GM12878 (cell line): ENCODE data around the gene ATG4B. TPM values are rescaled to one million over a fixed set of nuclear protein-coding genes. Genes with fewer than 3 reads are reported as not detected.

Experiments used
- ATAC-seq: fragments of 200-7000 bp; cut with Tn5 transposase; 3 replicates; pipeline ENCODE4 v1.9.1; 2020; ENCODE audit warnings: mild to moderate bottlenecking, moderate library complexity
- BruUV-seq: library from RNA; stranded (reverse); fragments of 400-500 nt; replicated peaks from 2 replicates; lab custom pipeline; 2021; lab: Mats Ljungman, UMichigan
- CTCF ChIA-PET: fragments of 300-600 bp; sonication (Branson Sonifier 250); formaldehyde crosslinking; extraction: SDS; loops from one replicate; lab custom pipeline; 2021; ENCODE audit warnings: inconsistent platforms; lab: Yijun Ruan, JAX
- POLR2A ChIA-PET: fragments of 350-600 bp; formaldehyde crosslinking; extraction: SDS; loops from one replicate; lab custom pipeline; 2021; ENCODE audit warnings: inconsistent platforms; lab: Charles Lee
- RAD21 ChIA-PET: fragments of 300-600 bp; sonication (Branson Sonifier 250); formaldehyde crosslinking; loops from one replicate; lab custom pipeline; 2023; ENCODE audit warnings: antibody characterized with exemption; ENCODE audit not compliant: unreplicated experiment; lab: Charles Lee
- SMC1A ChIA-PET: fragments of 300-600 bp; sonication (Branson Sonifier 250); formaldehyde crosslinking; loops from one replicate; lab custom pipeline; 2023; ENCODE audit not compliant: unreplicated experiment, uncharacterized antibody; lab: Charles Lee
- DNase-seq: peaks from one replicate; pipeline ENCODE4 v3.0.0-alpha.2; 2011; ENCODE audit warnings: low read depth, low spot score
- FAIRE-seq: peaks from 3 replicates; lab custom pipeline; 2011; peaks lifted over from hg19 to GRCh38; lab: Jason Lieb, UNC
- H2AFZ ChIP-seq: 2 replicates; pipeline ENCODE4 v1.6.0; 2011; ENCODE audit warnings: low read depth, low read length, control low read depth; ENCODE audit not compliant: control insufficient read depth
- H3K27ac ChIP-seq: 2 replicates; pipeline ENCODE4 v1.5.1; 2011; ENCODE audit warnings: control low read depth; ENCODE audit not compliant: control insufficient read depth, insufficient read depth
- H3K27me3 ChIP-seq, 2 experiments: replicated peaks in 1 of 2; 2 replicates each; pipeline versions ENCODE4 v1.6.0 to v1.6.1; 2011; ENCODE audit warnings: low read length in 1 of 2; ENCODE audit not compliant: control insufficient read depth in 2 of 2, insufficient read depth in 2 of 2
- H3K36me3 ChIP-seq, 2 experiments: 2 replicates each; pipeline ENCODE4 v1.5.1; 2011; ENCODE audit warnings: low read length in 1 of 2; ENCODE audit not compliant: control insufficient read depth in 2 of 2, insufficient read depth in 2 of 2
- H3K4me1 ChIP-seq: 2 replicates; pipeline ENCODE4 v1.6.1; 2011; ENCODE audit warnings: mild to moderate bottlenecking, low read length, moderate library complexity, mixed read lengths; ENCODE audit not compliant: control insufficient read depth, insufficient read depth
- H3K4me2 ChIP-seq: 2 replicates; pipeline ENCODE4 v1.6.0; 2011; ENCODE audit warnings: control low read depth; ENCODE audit not compliant: control insufficient read depth, insufficient read depth
- H3K4me3 ChIP-seq: fragments of 200-600 bp; sonication (generic); 2 replicates; pipeline ENCODE4 v1.5.1; 2016
- H3K79me2 ChIP-seq: 2 replicates; pipeline ENCODE4 v1.6.0; 2011; ENCODE audit warnings: low read length; ENCODE audit not compliant: control insufficient read depth, insufficient read depth
- H3K9ac ChIP-seq: 2 replicates; pipeline ENCODE4 v1.8.0; 2011; ENCODE audit warnings: low read length, control low read depth, mixed read lengths; ENCODE audit not compliant: control insufficient read depth, insufficient read depth
- H3K9me3 ChIP-seq: replicated peaks from 3 replicates; pipeline ENCODE4 v1.5.1; 2011; ENCODE audit warnings: mild to moderate bottlenecking, low read length; ENCODE audit not compliant: control insufficient read depth, insufficient read depth
- H4K20me1 ChIP-seq: 2 replicates; pipeline ENCODE4 v1.6.0; 2011; ENCODE audit not compliant: control insufficient read depth, insufficient read depth
- DPF2 ChIP-seq: fragments of 450-650 bp; IDR thresholded peaks from 2 replicates; pipeline ENCODE4 v1.6.1; 2017; ENCODE audit warnings: mild to moderate bottlenecking
- ETV6 ChIP-seq, 2 experiments: fragments of 450-650 bp in 1 of 2; IDR thresholded peaks in 1 of 2; conservative IDR thresholded peaks in 1 of 2; 2 replicates each; pipeline ENCODE4 v1.6.1; 2014; ENCODE audit warnings: antibody characterized with exemption in 1 of 2, borderline replicate concordance in 1 of 2, low read depth in 1 of 2, mild to moderate bottlenecking in 1 of 2, moderate library complexity in 1 of 2
- HDAC2 ChIP-seq: fragments of 200-600 bp; sonication (generic); IDR thresholded peaks from 2 replicates; pipeline ENCODE4 v1.6.1; 2017
- IKZF2 ChIP-seq, 2 experiments: fragments of 450-650 bp; IDR thresholded peaks; 2 replicates each; pipeline ENCODE4 v1.6.1; 2017; ENCODE audit warnings: mild to moderate bottlenecking in 2 of 2, moderate library complexity in 2 of 2
- WGBS: methylation state at CpG from one replicate; pipeline ENCODE4 v1.1.6; 2016; ENCODE audit warnings: low lambda C conversion rate; ENCODE audit not compliant: insufficient replicate concordance, insufficient coverage; ENCODE audit errors: missing lambda C conversion rate; 5-methylcytosine and 5-hydroxymethylcytosine counted together
- in situ Hi-C: fragments of 300-500 bp; cut with MboI; formaldehyde crosslinking; loops from 9 replicates; pipeline ENCODE4 v1.14.3; 2018; ENCODE audit warnings: mixed read lengths
- intact Hi-C: fragments of 100-400 bp; cut with micrococcal nuclease; formaldehyde crosslinking; loops from one replicate; pipeline ENCODE4 v1.14.2; 2022; ENCODE audit not compliant: unreplicated experiment
- polyA plus RNA-seq, 11 experiments: library from polyadenylated mRNA; depleted of rRNA in 4 of 11; unstranded in 6 of 11; stranded (reverse) in 5 of 11; fragments of >200 nt; fragmentation: Nextera tagmentation in 4 of 11; fragmentation: Illumina TruSeq in 1 of 11; extraction: Ambion mirVana in 4 of 11; extraction: Trizol in 1 of 11; gene quantifications; 1 replicate in 1 of 11; 2 replicates in 10 of 11; pipeline versions ENCODE4 v1.2.1 to v1.2.3, GENCODE V29; 2011 to 2016; ENCODE audit warnings: inconsistent platforms in 2 of 11, missing spikeins in 2 of 11, low read depth in 1 of 11
- total RNA-seq, 4 experiments: library from RNA; depleted of rRNA in 3 of 4; stranded (reverse); fragments of >200 nt in 3 of 4; fragmentation: Illumina TruSeq in 1 of 4; extraction: Trizol in 1 of 4; gene quantifications; 2 replicates each; pipeline versions ENCODE4 v1.2.1 to v1.2.3, GENCODE V29; 2013 to 2021
- TF ChIP-seq, protein P1 (sequence below): IDR thresholded peaks from 2 replicates; pipeline ENCODE4 v1.6.1; 2011; ENCODE audit warnings: borderline replicate concordance, low read depth, mild to moderate bottlenecking, moderate library complexity, mixed read lengths, low read length; ENCODE audit not compliant: insufficient read depth; ENCODE audit errors: extremely low read length
- TF ChIP-seq, protein P2 (sequence below): IDR thresholded peaks from 2 replicates; pipeline ENCODE4 v1.6.1; 2012; ENCODE audit warnings: mild to moderate bottlenecking, low read depth, low read length
- TF ChIP-seq, protein P3 (sequence below): fragments of 450-650 bp; formaldehyde crosslinking; IDR thresholded peaks from 2 replicates; pipeline ENCODE4 v1.4.0; 2022; ENCODE audit warnings: mild to moderate bottlenecking, moderate library complexity
- TF ChIP-seq, protein P4 (sequence below), 3 experiments: IDR thresholded peaks in 2 of 3; conservative IDR thresholded peaks in 1 of 3; 2 replicates each; pipeline ENCODE4 v1.5.1; 2011; ENCODE audit warnings: low read depth in 3 of 3, low read length in 3 of 3, mild to moderate bottlenecking in 3 of 3, control low read depth in 2 of 3, moderate library complexity in 2 of 3, inconsistent platforms in 1 of 3, mixed read lengths in 1 of 3; ENCODE audit not compliant: control insufficient read depth in 2 of 3, insufficient read depth in 1 of 3; ENCODE audit errors: extremely low read depth in 1 of 3

Gene ATG4B
- total and polyA plus RNA-seq, 10 of the 15 experiments (the other 5 are each of a cell fraction or from before 2014, with no cell fraction given), result 5.8 to 84.1 (median 64.9) TPM

DNA sequence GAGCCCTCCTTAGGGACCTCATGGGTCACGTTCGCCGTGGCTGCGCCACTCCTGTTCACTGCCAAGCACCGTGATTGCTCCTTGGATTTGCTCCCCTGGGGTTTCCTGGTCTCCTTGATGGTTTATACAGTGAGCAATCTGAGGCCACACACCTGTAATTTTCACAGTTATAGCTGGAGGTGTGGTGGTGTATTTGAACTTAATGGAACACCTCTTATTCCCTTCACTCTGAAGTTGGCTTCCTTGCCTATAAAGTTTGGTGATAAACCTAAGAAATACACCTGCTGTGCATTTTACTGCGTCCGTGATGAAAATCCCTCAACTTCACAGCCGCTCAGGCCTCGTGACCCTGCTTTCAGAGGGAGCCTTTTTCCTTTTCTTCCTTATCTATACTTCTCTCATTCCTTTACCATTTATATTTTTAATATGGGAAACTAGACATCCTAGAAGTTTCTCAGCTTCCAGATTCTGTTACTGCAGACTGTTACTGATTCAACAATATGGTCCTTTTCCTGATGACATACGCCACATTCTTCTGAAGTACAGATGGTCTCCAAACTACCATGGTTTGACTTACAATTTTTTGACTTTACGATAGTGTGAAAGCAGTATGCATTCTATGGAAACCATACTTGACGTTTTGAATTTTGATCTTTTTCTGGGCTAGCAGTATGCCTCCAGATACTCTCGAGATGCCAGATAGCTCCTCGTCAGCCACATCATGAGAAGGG is 8.6 kb downstream of the ATG4B start (continued):
- no peak for TF ChIP-seq ETV6 (conservative IDR thresholded peaks at IDR 0.05 in 1 of 2, IDR thresholded peaks at IDR 0.05 in 1 of 2; ENCODE audit: borderline replicate concordance in 1 of 2, low read depth in 1 of 2)
- TF ChIP-seq, protein P1, sequence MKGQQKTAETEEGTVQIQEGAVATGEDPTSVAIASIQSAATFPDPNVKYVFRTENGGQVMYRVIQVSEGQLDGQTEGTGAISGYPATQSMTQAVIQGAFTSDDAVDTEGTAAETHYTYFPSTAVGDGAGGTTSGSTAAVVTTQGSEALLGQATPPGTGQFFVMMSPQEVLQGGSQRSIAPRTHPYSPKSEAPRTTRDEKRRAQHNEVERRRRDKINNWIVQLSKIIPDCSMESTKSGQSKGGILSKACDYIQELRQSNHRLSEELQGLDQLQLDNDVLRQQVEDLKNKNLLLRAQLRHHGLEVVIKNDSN, result no peak

DNA sequence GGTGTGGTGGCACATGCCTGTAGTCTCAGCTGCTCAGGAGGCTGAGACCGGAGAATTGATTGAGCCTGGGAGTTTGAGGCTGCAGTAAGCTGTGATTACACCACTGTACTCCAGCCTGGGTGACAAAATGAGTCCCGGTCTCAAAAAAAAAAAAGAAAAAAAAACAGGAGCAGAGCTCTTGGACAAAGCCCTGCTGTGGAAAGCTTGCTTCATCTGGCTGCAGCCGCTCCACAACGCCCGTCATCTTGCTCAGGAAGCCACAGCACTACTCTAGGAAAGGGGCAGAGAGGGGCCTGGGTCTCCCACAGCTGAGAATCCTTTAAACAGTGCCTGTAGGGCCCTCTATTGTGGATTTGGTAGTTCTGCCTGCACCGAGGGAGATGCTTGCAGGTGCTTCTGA is 11.0 kb downstream of the ATG4B start:
- Histone ChIP-seq H2AFZ (no peak overlapping the region), H3K9me3 (no peaks in the 10 kb centered on the region), H3K4me2 (no peak overlapping the region), H3K27me3 (no peaks in the 10 kb centered on the region), H3K27ac (no peak overlapping the region), H4K20me1 (no peaks in the 10 kb centered on the region; the same call in 1 of the 2 replicates), H3K79me2 (peaks cover 17% of the 10 kb centered on the region), H3K9ac (no peak overlapping the region), H3K36me3 (peaks cover 6 to 14% of the 10 kb centered on the region in 2 experiments), H3K4me1 (no peaks in the 10 kb centered on the region), H3K4me3 (no peak overlapping the region)
- 78% methylated on average over 6 of the region's 6 CpGs for WGBS
- DNase-seq (no peak), ATAC-seq (no peak), FAIRE-seq (no peak)
- CTCF ChIA-PET, result interaction anchor here (0.6 to 1.5 kb wide), 3 partner anchors 11 to 647 kb away, joined by 3 read pairs; no protein-coding TSS in a partner anchor
- intact Hi-C loops, result no loop called here
- SMC1A ChIA-PET, result interaction anchor here (1.4 kb wide), 1 partner anchor 10 kb away, joined by 4 read pairs; no protein-coding TSS in a partner anchor
- in situ Hi-C loops, result no loop called here
- POLR2A ChIA-PET, result interaction anchor here (0.5 to 0.6 kb wide), 3 partner anchors 10 to 394 kb away, joined by 3 to 4 read pairs (median 3); no protein-coding TSS in a partner anchor
- RAD21 ChIA-PET, result no interaction called here
- BruUV-seq, result no TSS peak
- TF ChIP-seq DPF2, result no peak
- TF ChIP-seq, protein P2, sequence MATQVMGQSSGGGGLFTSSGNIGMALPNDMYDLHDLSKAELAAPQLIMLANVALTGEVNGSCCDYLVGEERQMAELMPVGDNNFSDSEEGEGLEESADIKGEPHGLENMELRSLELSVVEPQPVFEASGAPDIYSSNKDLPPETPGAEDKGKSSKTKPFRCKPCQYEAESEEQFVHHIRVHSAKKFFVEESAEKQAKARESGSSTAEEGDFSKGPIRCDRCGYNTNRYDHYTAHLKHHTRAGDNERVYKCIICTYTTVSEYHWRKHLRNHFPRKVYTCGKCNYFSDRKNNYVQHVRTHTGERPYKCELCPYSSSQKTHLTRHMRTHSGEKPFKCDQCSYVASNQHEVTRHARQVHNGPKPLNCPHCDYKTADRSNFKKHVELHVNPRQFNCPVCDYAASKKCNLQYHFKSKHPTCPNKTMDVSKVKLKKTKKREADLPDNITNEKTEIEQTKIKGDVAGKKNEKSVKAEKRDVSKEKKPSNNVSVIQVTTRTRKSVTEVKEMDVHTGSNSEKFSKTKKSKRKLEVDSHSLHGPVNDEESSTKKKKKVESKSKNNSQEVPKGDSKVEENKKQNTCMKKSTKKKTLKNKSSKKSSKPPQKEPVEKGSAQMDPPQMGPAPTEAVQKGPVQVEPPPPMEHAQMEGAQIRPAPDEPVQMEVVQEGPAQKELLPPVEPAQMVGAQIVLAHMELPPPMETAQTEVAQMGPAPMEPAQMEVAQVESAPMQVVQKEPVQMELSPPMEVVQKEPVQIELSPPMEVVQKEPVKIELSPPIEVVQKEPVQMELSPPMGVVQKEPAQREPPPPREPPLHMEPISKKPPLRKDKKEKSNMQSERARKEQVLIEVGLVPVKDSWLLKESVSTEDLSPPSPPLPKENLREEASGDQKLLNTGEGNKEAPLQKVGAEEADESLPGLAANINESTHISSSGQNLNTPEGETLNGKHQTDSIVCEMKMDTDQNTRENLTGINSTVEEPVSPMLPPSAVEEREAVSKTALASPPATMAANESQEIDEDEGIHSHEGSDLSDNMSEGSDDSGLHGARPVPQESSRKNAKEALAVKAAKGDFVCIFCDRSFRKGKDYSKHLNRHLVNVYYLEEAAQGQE, result no peak
- TF ChIP-seq IKZF2 (IDR thresholded peaks at IDR 0.05), result no peak
- TF ChIP-seq, protein P3, sequence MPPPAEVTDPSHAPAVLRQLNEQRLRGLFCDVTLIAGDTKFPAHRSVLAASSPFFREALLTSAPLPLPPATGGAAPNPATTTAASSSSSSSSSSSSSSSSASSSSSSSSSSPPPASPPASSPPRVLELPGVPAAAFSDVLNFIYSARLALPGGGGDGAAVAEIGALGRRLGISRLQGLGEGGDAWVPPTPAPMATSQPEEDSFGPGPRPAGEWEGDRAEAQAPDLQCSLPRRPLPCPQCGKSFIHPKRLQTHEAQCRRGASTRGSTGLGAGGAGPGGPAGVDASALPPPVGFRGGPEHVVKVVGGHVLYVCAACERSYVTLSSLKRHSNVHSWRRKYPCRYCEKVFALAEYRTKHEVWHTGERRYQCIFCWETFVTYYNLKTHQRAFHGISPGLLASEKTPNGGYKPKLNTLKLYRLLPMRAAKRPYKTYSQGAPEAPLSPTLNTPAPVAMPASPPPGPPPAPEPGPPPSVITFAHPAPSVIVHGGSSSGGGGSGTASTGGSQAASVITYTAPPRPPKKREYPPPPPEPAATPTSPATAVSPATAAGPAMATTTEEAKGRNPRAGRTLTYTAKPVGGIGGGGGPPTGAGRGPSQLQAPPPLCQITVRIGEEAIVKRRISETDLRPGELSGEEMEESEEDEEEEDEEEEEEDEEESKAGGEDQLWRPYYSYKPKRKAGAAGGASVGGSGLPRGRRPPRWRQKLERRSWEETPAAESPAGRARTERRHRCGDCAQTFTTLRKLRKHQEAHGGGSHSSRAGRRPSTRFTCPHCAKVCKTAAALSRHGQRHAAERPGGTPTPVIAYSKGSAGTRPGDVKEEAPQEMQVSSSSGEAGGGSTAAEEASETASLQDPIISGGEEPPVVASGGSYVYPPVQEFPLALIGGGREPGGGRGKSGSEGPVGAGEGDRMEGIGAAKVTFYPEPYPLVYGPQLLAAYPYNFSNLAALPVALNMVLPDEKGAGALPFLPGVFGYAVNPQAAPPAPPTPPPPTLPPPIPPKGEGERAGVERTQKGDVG (CRISPR knock-in tag), result no peak
- no peak for TF ChIP-seq HDAC2
- TF ChIP-seq, protein P4, sequence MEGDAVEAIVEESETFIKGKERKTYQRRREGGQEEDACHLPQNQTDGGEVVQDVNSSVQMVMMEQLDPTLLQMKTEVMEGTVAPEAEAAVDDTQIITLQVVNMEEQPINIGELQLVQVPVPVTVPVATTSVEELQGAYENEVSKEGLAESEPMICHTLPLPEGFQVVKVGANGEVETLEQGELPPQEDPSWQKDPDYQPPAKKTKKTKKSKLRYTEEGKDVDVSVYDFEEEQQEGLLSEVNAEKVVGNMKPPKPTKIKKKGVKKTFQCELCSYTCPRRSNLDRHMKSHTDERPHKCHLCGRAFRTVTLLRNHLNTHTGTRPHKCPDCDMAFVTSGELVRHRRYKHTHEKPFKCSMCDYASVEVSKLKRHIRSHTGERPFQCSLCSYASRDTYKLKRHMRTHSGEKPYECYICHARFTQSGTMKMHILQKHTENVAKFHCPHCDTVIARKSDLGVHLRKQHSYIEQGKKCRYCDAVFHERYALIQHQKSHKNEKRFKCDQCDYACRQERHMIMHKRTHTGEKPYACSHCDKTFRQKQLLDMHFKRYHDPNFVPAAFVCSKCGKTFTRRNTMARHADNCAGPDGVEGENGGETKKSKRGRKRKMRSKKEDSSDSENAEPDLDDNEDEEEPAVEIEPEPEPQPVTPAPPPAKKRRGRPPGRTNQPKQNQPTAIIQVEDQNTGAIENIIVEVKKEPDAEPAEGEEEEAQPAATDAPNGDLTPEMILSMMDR (IDR thresholded peaks at IDR 0.05 in 2 of 3, conservative IDR thresholded peaks at IDR 0.05 in 1 of 3; ENCODE audit: control insufficient read depth in 2 of 3, extremely low read depth in 1 of 3, insufficient read depth in 1 of 3, low read depth in 3 of 3, low read length in 3 of 3), result no peak
